HG02798 (cell line): Measurements from ENCODE around the gene OR1B1.
"Not testable (repeated sequence)": the region's sequence is repeated elsewhere in the genome, so short reads cannot be mapped to it uniquely, and the experiment has no call there.

Source experiments
- ATAC-seq: cut with Tn5 transposase; IDR thresholded peaks from one replicate; pipeline ENCODE4 v1.9.1; 2021; ENCODE audit warnings: mild to moderate bottlenecking; ENCODE audit not compliant: unreplicated experiment, poor library complexity

OR1B1 gene

DNA sequence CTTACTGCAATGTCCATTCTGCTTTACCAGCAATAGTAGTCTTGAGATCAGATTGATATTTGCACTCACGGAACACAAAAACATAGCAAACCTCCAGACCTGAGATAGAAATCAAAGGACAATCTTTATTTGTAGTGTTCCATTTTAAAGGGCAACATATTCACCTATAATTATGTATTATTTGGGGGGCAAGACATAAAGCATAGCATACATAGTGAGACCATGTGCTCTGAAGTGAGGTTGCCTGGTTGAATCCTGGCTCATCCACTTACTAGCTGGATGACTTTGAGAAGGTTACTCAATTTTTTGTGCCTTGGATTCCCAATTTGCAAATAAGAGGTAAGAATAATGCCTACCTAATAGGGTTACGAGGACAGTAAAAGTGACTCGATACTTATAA, at the start of gene OR1B1:
TSS of gene OR1B1 (minus strand) at position 101 of the 400 bp plus-strand sequence.
- no peak for ATAC-seq

DNA sequence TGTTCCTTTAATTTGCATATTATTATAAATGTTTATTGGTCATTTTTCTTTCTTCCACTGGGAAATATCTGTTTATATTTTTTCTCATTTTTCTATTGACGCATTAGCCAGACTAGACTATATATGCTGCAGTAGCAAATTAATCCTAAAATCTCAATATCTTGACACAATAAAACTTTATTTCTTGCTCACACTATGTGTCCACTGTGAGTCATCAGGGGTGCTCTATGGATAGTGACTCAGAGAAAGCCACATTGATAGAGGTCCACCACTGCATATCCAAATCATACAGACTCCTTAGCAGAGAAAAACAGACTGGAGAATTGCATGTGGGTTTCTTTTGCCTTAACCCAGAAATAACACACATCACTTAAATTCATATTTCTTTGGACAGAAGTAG, 38.3 kb upstream of the OR1B1 start:
- no peak for ATAC-seq

DNA sequence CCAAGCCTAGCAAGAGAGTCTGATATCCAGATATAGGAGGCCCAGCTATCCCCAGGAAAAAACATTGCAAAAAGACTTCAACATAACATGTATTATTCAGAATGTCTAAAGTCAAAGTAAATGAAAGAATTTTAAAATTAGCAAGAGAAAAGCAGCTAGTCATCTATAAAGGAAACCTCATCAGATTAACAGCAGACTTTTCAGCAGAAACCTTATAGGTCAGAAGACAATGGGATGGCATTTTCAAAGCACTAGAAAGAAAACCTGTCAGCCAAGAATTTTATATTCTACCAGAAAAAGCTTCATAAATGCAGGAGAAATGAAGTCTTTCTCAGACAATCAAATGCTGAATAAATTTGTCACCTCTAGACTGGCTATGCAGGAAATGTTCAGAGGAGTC, 27.4 kb upstream of the OR1B1 start:
- no peak for ATAC-seq

- no peak for ATAC-seq
These were observed 15.1 kb upstream of the OR1B1 start for GRCh38 chr9:122672481-122672880.

GRCh38 chr9:122661416-122661815, 4.0 kb upstream of the OR1B1 start, which contains the start of gene OR1L1:
Gene OR1L1 (plus strand): TSS chr9:122661716. CDS start chr9:122661716, 0 bp downstream.
- ATAC-seq = no peak

DNA sequence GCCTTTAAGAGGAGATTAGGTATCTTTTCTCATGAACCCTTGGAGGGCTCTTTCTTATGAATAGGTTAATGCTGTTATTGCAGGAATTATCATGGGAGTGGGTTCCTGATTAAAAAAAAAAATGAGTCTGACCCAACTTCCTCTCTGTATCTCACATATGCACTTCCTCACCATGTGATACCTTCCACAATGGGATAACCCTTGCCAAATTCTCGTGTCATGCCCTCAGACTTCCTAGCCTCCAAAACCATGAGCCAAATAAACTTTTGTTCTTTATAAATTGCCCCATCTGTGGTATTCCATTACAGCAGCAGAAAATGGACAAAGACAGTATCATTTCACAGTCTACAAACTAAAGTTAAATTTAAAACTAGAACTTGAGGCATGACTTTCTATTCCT, 1.0 kb downstream of the OR1B1 start:
- ATAC-seq = no peak

- no peak for ATAC-seq
These were observed 15.2 kb downstream of the OR1B1 start for GRCh38 chr9:122642226-122642625.

DNA sequence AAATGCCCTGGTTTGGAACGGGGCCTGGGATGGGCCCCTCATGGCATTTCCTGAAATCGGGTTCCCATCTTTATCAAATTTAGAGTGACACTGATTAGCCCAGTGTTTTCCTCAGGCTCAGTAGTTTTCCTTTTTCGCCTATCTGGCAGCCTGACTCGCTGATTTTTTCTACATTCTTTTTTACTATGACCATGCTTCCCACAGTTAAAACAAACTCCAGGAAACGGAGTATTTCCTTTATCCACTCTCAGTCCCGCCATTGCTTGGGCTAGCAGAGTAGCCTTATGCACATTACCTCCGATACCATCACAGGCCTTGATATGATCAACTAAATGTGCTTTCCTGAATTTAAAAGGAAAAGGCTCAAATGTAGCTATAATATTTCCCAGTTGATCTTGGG, 37.4 kb downstream of the OR1B1 start:
- no peak for ATAC-seq

GRCh38 chr9:122614362-122614761, 43.1 kb downstream of the OR1B1 start, which contains the start of gene OR1Q1:
Gene OR1Q1 (plus strand): TSS chr9:122614738. CDS start chr9:122614738, 0 bp downstream.
- ATAC-seq = no peak

- no peak for ATAC-seq
These were observed 47.6 kb downstream of the OR1B1 start for GRCh38 chr9:122609804-122610203.

DNA sequence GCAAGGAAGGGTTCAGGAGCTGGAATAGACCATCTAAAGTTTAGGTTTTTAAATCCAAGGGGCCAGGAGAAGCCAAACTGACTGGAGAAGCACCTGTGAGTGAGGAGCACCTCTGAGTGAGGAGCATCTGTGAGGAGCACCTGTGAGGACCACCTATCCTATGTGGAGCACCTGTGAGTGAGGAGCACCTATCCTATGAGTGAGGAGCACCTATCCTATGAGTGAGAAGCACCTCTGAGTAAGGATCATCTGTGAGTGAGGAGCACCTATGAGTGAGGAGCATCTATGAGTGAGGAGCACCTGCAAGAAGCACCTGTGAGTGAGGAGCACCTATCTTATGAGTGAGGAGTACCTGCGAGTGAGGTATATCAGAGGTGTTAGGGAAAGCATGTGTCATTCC, 50.8 kb downstream of the OR1B1 start:
- no peak for ATAC-seq

DNA sequence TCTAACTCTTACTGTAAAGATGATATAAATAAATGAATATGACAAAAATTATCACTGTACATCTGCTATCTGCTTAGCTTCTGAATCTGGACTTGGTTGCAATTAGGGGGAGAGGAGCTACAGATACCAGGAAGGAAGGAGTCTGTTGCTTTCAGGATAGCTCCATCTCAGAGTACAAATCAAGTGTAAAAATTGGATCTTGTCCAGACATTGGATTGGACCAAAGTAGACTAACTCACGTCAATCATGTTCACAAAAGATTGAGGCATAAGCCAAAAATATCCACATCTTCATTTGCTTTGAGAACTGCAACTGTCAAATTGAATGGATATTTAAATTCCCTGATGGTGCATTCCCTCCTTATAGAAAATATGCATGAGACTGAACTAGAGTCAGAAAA, 51.7 kb downstream of the OR1B1 start:
- ATAC-seq = no peak

- not testable (repeated sequence) for ATAC-seq
These were observed 74.1 kb downstream of the OR1B1 start, which contains the start of gene OR1L8 for GRCh38 chr9:122583284-122583683. Gene OR1L8 (minus strand): TSS chr9:122583384. CDS start chr9:122568477, 14,907 bp downstream.

- ATAC-seq = no peak
These were observed 77.1 kb downstream of the OR1B1 start for GRCh38 chr9:122580360-122580759.

DNA sequence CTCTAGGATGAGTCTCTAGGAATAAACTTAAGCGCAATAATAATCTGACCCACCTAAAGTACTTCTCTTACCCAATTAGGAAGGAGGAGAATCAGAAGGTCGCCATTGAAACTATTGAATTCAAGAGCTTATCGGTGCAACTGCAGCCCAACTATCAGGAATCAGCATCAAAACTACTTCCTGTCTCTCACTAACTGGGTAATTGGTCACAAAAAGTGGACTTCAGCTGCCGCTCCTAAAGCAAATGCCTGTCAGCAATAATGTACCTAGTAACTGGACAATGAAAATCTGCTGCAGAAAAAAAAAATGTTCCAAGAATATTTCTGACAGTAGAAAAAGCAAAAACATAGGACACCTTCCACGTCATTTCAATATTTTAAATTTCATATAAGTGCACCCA, 77.6 kb downstream of the OR1B1 start:
- ATAC-seq = no peak
